GM19193 (cell line): ENCODE data around the gene BAZ1A.

ENCODE experiments used
- POLR2A ChIP-seq: IDR thresholded peaks from 4 replicates; pipeline ENCODE4 v1.6.1; 2011; ENCODE audit not compliant: insufficient read depth, insufficient read length; ENCODE audit errors: extremely low read depth

Gene BAZ1A

GRCh38 chr14:34775342-34775741, 99.8 kb downstream of the BAZ1A start:
- TF ChIP-seq POLR2A: no peak

GRCh38 chr14:34770901-34771300, 104.3 kb downstream of the BAZ1A start:
- TF ChIP-seq POLR2A: no peak

GRCh38 chr14:34766606-34767005, 108.6 kb downstream of the BAZ1A start:
- no peak for TF ChIP-seq POLR2A

- TF ChIP-seq POLR2A: no peak
Measured at GRCh38 chr14:34766060-34766459, 109.1 kb downstream of the BAZ1A start.

- TF ChIP-seq POLR2A: no peak
Measured at GRCh38 chr14:34755215-34755614, 119.9 kb downstream of the BAZ1A start.

GRCh38 chr14:34754687-34755086, 120.5 kb downstream of the BAZ1A start:
- no peak for TF ChIP-seq POLR2A

- no peak for TF ChIP-seq POLR2A
Measured at GRCh38 chr14:34750670-34751069, 124.5 kb downstream of the BAZ1A start.

GRCh38 chr14:34750233-34750632, 124.9 kb downstream of the BAZ1A start:
- no peak for TF ChIP-seq POLR2A

GRCh38 chr14:34749408-34749807, 125.8 kb downstream of the BAZ1A start:
- no peak for TF ChIP-seq POLR2A

- TF ChIP-seq POLR2A: no peak
Measured at GRCh38 chr14:34742270-34743115, 132.7 kb downstream of the BAZ1A start.

- no peak for TF ChIP-seq POLR2A
Measured at GRCh38 chr14:34741840-34742239, 133.3 kb downstream of the BAZ1A start.

- TF ChIP-seq POLR2A: no peak
Measured at GRCh38 chr14:34733245-34733644, 141.9 kb downstream of the BAZ1A start.

GRCh38 chr14:34732802-34733201, 142.4 kb downstream of the BAZ1A start:
- TF ChIP-seq POLR2A: no peak

- TF ChIP-seq POLR2A: no peak
Measured at GRCh38 chr14:34723867-34724266, 151.3 kb downstream of the BAZ1A start.

GRCh38 chr14:34722723-34723545, 152.2 kb downstream of the BAZ1A start:
- TF ChIP-seq POLR2A: no peak

- TF ChIP-seq POLR2A: no peak
Measured at GRCh38 chr14:34721129-34721528, 154.0 kb downstream of the BAZ1A start.

- TF ChIP-seq POLR2A: no peak
Measured at GRCh38 chr14:34718750-34719304, 156.3 kb downstream of the BAZ1A start.
